GM10847 (cell line): ENCODE results near the gene KATNB1.

ENCODE experiments used
- POLR2A ChIP-seq: IDR thresholded peaks from 2 replicates; pipeline ENCODE4 v1.6.1; 2011; ENCODE audit not compliant: insufficient read length; ENCODE audit errors: extremely low read depth

KATNB1 gene, protein sequence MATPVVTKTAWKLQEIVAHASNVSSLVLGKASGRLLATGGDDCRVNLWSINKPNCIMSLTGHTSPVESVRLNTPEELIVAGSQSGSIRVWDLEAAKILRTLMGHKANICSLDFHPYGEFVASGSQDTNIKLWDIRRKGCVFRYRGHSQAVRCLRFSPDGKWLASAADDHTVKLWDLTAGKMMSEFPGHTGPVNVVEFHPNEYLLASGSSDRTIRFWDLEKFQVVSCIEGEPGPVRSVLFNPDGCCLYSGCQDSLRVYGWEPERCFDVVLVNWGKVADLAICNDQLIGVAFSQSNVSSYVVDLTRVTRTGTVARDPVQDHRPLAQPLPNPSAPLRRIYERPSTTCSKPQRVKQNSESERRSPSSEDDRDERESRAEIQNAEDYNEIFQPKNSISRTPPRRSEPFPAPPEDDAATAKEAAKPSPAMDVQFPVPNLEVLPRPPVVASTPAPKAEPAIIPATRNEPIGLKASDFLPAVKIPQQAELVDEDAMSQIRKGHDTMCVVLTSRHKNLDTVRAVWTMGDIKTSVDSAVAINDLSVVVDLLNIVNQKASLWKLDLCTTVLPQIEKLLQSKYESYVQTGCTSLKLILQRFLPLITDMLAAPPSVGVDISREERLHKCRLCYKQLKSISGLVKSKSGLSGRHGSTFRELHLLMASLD

DNA sequence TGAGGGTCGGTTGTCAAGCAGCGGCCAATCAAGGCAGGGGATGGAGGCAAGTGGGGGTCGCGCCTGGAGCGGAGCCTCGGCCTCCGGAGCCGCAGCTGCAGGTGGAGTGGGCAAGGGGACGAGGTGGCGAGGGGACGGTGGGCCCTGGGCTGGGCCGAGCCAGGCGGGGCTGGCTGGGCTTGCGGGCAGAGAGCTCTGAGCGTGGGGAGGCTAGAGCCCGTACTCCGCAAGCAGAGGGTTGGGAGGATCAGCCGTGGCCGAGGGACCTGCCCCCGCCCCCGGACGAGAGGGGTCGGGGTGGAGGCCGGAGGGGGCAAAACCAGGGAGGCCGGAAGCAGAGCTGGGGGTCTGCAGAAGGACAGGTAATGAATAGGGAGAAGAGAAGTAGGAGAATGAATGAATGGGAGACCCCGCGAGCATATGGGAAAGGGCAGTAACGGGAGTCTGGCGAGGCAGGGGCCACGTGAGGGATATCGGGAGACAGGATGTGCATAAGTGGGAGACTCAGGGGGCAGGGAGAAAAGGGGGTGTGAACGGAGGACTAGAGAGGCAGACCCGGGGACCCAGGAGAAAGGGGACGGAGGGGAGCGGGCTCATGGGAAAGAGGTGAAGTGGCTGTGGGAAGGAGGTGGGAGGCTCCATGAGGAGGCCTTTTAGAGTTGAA lies at the start of gene KATNB1:
KATNB1 (plus strand) TSS at position 16 of the 664 bp plus-strand sequence. CDS start 1,474 bp downstream, outside the sequence.
- TF ChIP-seq POLR2A = peak; percentile 45

DNA sequence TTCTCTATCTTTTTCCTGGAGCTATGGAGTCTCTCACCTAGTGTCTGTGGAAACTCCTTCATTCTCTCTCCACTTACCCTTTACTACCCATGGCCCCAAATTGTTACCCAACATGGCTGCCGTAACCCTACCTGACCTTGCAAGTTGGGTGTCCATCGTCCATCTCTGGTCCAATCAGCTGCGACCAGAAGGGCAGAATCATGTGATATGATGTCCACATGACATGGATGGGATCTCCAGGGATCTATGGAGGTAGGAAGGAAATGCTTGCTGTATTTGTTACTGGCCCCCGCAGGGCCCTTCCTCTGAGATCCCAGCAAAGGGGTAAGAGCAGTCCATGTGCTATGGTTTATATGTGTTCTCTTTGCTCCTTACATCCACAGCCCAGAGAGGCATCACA lies 49.0 kb upstream of the KATNB1 start:
- TF ChIP-seq POLR2A = no peak

DNA sequence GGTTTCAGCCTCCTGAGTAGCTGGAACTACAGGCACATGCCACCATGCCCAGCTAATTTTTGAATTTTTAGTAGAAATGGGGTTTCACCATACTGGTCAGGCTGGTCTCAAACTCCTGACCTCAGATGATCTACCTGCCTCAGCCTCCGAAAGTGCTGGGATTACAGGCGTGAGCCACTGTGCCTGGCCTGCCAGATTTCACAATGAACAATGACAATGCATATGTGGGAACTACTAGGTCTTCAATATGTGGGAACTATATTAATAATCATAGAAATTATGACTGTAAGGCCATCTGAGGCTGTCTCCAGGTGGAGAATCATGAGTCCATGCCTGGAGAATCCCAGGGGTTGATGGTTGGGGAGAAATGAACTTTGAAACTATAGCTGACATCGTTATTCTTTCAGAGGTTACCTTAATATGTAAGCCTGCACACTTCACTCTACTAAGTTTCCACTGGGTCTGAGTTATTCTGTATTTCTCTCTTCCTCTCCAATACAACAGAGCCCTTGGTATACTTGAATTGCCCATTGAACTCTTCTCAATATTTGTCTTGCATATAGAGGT lies 48.1 kb upstream of the KATNB1 start:
- TF ChIP-seq POLR2A = no peak

DNA sequence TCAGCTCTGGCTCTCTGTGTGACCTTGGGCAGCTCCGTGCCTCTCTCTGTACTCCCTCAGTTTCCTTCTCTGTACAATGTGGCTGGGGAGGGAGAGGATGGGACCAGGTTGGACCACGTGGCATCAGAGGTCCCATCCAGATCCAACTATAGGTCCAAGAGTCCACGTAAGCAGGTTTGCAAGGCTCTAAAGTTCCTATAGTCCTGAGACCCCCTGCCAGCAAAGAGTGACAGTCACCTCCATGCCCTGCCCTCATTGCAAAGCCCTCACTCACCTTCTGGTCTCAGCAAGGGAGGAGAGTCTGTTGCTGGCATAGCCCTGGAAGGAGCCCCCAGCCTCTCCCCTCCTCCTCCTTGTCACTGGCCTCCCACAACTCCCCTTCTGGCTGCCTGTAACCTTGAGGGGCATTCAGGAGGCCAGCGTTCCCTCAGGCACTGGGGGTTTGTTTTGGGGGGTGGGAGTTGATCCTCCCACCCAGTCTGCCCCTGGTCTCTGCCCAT lies 47.0 kb upstream of the KATNB1 start:
- no peak for TF ChIP-seq POLR2A

DNA sequence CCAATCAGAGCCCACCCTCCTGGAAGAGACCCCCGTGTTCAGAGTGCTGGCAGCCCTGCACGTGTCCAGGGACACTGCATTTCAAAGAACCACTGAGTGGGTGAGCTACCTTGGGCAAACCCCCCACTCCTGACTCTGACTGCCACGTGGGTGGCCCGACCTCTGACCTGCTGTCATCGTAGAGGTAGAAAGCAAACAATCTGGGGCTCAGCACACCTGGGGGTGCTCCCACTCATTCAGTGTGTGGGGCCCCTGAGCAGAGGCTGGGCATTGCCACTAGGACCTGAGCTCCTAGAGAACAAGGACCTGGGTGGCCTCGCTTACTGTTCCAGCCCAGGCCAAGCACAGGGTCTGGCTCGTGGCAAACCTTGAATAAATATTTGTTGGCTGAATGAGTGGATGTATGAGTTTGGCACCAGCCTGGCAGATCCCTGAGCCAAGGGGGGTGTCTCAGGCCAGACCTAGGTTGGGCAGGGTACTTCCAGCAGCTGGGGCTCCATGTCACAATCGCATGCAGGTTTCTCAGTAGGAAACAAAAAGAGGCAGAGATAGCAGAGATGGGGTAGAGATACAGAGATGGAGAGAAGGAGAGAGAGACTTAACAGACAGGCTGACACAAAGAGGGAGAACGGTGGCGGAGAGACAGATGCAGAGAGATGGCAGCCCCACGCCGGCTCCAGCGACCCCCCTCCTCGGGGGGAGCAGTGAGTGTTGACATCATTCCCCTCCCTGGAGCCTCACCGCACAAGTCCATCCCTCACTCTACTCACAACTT lies 46.4 kb upstream of the KATNB1 start:
- no peak for TF ChIP-seq POLR2A

DNA sequence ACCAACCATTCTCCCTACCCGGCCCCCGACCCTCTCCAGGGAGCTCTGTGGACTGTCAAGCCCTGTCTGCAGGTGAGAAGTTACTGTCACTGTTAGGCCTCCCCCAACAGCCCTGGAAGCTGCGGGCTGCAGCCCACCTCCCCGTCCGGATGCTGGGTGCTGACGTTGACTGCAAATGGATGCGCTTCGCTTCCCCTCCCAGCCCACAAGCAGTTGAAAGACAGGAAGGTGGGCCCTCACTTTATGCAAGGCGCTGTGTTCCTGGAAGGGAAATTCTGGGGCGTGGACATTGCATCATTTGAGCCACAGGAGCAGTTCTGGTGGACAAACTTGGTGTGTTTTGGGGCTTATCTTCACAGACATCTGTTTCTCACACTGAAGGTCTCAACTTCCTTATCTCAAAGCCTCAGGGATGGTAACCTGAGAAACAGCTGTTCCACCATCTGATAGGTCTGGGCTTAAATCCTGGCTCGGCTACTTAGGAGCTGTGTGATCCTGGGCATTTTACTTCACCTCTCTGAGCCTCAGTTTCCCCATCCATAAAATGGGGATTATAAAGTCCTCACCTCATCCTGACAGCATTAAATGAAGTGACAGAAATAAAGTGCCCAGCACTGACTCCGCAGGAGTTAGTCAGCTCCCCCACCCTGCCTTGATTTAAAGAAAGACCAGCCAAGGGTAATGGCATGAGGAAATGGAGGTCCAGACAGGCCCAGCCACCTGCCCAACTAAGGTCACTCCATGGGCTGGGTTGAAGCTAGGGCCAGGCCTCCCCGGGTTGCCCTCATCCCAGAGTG lies 45.6 kb upstream of the KATNB1 start:
- TF ChIP-seq POLR2A = no peak

DNA sequence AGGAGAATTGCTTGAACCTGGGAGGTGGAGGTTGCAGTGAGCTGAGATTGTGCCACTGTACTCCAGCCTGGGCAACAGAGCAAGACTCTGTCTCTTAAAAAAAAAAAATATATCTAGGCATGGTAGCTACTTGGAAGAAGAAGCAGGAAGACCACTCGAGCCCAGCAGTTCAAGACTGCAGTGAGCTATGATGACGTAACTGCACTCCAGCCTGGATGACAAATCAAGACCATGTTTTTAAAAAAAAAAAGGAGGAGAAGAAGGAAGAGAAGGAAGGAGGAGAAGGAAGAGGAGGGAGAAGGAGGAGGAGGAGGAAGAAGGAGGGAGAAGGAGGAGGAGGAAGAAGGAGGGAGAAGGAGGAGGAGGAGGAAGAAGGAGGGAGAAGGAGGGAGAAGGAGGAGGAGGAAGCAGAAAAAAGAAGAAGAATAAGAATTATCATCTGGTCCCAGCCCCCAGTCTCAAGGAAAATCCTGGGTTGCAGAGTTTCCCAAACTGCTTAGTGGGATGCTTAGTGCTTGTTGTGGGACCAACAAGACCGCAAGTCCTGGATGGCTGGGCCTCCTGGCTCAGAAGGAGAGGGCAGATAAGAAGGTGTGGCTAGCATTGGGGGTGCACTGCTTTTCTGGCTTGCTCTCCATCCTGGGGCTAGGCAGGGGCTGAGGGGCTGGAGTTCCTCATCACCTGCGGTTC lies 44.6 kb upstream of the KATNB1 start:
- no peak for TF ChIP-seq POLR2A

DNA sequence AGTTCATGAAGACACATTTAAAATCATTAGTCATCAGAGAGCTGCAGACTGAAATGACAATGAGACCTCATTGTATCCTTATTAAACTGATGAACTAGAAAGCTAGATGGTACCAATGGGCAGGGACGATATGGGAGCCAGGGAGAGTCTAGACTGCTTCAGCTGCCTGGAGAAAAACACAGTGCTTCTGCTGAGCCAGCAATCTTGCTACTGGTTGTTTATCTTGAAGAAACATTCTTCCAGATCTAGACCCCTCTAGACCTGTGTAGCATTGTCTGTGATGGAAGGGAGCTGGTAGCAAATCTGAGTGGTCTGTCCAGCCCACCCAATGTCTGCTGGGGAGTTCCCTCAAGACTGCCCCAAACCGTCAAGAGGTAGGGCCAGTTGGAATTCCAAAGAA lies 42.9 kb upstream of the KATNB1 start:
- TF ChIP-seq POLR2A = no peak

DNA sequence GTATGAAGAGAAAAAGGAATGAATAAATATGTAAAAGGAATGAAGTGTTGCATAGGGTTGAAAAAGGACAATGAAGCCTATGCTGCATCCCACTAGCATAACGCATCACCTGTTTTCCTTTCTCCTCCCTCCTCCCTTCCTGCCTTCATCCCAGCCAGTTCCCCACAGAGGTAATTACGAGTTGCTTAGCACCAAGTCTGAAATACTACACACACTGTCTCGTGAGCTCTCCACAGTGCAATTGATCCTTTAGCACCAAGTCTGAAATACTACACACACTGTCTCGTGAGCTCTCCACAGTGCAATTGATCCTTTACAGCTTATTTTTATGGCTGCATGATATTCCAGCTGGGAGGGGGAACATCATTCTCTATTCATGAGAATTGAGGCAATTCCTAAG lies 42.0 kb upstream of the KATNB1 start:
- no peak for TF ChIP-seq POLR2A

DNA sequence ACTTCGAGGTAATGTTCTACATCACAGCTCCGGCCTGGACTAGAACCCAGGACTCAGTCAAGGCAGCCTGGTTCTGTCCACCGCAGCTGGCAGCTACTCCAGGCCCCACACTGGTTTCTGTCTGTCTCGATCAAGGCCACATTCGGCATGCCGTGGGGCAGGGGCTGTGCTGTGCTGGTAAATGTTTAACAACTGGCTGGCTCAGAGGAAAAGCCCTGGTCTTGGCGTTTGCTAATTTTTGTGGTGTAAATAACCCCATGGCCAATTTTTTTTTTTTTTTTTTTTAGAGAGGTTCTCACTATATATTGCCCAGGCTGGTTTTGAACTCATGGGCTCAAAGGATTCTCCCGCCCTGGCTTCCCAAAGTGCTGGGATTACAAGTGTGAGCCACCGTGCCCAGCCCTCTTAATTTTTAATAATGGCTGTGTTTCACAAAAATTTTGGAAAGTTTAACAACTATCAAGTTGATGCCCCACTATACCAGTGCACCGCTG lies 41.3 kb upstream of the KATNB1 start:
- TF ChIP-seq POLR2A = no peak

DNA sequence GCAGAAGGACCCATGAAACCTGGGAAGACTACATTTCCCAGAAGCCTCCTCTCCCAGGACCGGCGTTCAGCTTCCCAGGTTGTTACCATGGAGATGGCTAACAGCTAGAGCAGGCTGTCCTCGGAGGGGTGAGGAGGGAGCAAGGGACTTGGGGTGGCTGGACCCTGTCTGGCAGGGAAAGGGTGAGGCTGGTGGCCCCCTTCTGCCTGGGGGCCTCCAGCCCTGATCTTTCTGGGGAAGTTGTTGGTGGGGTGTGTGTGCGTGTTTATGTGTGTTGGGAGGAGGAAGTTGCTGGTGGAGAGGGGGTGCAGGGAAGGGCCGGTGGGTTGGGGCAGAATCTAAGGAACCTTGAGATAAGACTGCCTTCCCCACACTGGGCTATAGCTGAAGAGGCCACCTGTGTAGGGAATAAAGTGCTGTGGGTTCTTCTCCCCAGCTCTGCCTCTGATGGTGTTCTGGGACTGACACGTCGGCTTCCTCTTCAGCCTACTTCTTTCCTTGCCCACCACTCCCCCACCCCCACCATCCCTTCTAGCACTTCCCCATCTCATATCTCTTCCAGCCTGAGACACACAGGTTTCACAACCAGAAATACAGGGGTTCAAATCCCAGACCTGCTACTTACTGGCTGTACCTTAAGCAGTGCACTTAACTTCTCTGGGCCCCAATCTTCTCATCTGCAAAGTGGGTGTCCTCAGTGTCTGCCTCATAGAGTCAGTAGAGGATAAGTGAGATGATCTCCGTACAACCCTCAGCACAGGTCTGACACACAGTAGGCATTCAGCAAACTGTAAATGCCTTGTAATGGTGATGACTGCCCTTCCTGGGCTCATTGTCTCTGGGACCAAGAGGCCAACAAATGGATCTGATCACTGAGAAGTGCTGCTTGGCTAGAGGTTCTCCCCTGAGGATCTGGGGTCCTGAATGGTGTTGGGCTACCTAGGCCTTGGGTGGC lies 40.6 kb upstream of the KATNB1 start, which contains the start of gene DRC7:
DRC7 (plus strand) TSS at position 82 of the 955 bp plus-strand sequence. CDS start 3,144 bp downstream, outside the sequence.
- TF ChIP-seq POLR2A = no peak

DNA sequence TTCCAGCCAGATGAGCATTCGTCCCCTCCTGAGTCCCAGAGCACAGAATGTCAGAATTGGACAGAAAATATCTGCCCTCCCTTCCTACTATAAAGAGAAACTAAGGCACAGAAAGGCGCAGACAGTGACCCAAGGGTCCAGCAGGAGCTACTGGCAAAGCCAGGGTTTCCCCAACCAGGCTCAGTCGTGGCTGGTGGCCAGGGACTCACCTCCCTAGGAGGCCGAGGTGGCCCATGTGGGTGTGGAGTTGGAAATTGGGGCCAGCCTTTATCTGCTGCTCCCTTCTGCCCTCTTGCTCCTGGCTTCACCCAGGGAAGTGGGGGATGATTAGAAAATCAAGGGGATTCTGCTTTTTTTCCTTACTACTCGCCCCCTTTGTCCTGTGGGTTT lies 39.9 kb upstream of the KATNB1 start:
- no peak for TF ChIP-seq POLR2A
